IPS-20b (cell line): ENCODE results near the gene UCP2.

Experiments used
- H3K27ac ChIP-seq: one replicate; pipeline ENCODE4 v1.5.1; 2013; ENCODE audit warnings: low read length
- H3K27me3 ChIP-seq: 2 replicates; pipeline ENCODE4 v1.6.1; 2013; ENCODE audit warnings: mild to moderate bottlenecking, low read length, inconsistent platforms; ENCODE audit not compliant: insufficient read depth
- H3K36me3 ChIP-seq: 2 replicates; pipeline ENCODE4 v1.6.1; 2013; ENCODE audit warnings: low read depth, mild to moderate bottlenecking, inconsistent platforms, low read length, moderate library complexity; ENCODE audit not compliant: insufficient read depth
- H3K4me1 ChIP-seq: 2 replicates; pipeline ENCODE4 v1.6.1; 2013; ENCODE audit warnings: mild to moderate bottlenecking, control low read depth, inconsistent platforms, low read length, moderate library complexity; ENCODE audit not compliant: insufficient read depth
- H3K4me3 ChIP-seq: 2 replicates; pipeline ENCODE4 v1.5.1; 2013; ENCODE audit warnings: mild to moderate bottlenecking, low read length, inconsistent platforms
- H3K9ac ChIP-seq: 2 replicates; pipeline ENCODE4 v1.6.1; 2013; ENCODE audit warnings: low read depth, mild to moderate bottlenecking, inconsistent platforms, low read length, moderate library complexity
- H3K9me3 ChIP-seq: 2 replicates; pipeline ENCODE4 v1.6.1; 2013; ENCODE audit warnings: mild to moderate bottlenecking, low read depth, low read length, inconsistent platforms; ENCODE audit not compliant: insufficient read depth

Gene UCP2

DNA sequence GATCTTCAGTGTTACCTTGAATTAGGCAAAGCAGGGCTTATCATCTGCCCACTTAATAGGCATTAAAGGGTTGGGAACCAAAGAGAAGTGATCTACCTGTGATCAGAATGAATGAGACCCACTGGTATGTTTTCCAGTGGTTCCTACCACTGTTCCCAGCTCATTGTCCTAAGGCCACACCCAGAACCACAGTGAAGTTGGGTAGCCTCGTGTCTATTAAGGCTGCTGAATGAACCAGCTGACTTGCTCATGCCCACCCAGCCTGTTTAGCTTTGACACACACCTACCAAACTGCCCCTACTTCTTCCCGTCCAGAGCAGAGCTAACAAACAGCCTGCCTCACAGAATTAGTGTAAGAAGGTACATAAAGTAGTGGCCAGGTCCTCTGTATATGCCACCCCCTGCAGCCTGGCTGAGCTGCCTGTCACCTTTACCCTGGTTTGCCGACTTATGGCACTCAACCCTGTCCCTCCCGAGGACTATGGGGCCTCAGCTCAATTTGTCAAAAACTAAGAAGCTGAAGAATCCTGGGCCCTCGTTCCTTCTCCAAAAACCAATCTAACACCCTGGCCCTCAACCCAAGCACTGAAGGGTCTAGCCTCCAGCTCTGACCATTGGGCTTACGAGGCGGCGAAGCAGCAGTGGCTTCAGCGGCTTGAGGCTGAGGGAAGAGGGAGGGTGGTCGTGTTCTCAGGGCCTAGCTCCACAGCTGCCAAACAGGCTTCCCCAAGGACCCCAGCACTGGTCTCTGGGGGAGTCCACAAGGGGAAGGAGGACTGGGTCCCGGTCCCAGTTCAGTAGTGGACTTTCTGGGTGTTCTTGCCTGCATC, 9.8 kb downstream of the UCP2 start:
- Histone ChIP-seq H3K27me3 (peaks cover 9% of the 10 kb centered on the region; the same call in 1 of the 2 replicates), H3K4me3 (no peak overlapping the region), H3K36me3 (peaks cover 43% of the 10 kb centered on the region), H3K4me1 (no peaks in the 10 kb centered on the region), H3K27ac (no peak overlapping the region), H3K9ac (no peak overlapping the region), H3K9me3 (no peaks in the 10 kb centered on the region)

DNA sequence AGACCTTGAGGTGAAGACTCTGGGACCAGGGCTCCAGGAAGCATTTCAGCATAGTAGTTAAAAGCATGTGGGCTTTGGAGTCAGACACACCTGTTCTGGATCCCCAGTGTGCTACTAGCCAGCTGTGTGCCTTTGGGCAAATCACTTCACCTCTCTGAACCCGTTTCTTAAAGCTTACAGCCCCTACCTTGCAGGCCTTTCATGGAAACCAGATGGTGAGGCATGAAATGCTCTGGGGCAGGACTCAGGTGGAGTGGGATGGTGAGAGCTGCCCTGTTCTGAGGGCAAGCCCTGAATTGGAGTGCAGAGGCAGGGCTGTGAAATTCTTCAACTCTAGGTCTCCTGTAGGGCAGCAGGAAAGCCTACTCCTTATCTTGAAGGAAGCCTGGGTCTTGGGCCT, 10.5 kb downstream of the UCP2 start:
- Histone ChIP-seq H3K27me3 (peaks cover 9% of the 10 kb centered on the region; the same call in 1 of the 2 replicates), H3K4me3 (no peak overlapping the region), H3K9ac (no peak overlapping the region), H3K9me3 (no peaks in the 10 kb centered on the region), H3K4me1 (no peaks in the 10 kb centered on the region), H3K36me3 (peaks cover 37% of the 10 kb centered on the region), H3K27ac (no peak overlapping the region)

DNA sequence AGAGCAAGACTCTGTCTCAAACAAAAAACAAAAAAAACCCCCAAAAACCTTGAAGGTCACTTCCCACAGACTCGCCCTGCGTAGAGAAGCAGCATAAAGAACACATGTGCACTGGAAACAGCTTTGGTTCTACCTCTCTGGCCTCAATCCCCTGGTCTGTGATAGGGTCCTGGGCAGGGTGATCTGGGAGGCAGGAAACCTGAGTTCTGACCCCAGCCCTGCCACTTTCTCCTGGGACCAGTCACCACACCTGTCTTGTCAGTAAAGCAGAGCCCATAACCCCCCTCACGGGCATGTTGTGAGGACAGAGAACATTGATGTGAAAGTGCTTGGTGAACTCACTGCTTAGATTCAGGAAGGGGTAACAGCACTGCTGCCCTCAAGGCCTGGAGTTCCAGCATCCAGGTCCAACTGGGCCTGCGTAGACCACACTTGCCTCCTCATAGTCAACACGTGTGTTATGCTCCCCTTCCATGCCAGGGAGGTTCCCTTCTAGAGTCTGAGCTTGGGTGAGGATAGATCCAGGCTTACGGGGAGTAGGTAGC, 11.4 kb downstream of the UCP2 start:
- H3K27ac ChIP-seq: no peak overlapping the region
- peaks cover 27% of the 10 kb centered on the region for H3K36me3 ChIP-seq
- H3K4me3 ChIP-seq: no peak overlapping the region
- H3K9me3 ChIP-seq: no peaks in the 10 kb centered on the region
- no peak overlapping the region for H3K9ac ChIP-seq
- H3K4me1 ChIP-seq: no peaks in the 10 kb centered on the region
- peaks cover 9% of the 10 kb centered on the region; the same call in 1 of the 2 replicates for H3K27me3 ChIP-seq

DNA sequence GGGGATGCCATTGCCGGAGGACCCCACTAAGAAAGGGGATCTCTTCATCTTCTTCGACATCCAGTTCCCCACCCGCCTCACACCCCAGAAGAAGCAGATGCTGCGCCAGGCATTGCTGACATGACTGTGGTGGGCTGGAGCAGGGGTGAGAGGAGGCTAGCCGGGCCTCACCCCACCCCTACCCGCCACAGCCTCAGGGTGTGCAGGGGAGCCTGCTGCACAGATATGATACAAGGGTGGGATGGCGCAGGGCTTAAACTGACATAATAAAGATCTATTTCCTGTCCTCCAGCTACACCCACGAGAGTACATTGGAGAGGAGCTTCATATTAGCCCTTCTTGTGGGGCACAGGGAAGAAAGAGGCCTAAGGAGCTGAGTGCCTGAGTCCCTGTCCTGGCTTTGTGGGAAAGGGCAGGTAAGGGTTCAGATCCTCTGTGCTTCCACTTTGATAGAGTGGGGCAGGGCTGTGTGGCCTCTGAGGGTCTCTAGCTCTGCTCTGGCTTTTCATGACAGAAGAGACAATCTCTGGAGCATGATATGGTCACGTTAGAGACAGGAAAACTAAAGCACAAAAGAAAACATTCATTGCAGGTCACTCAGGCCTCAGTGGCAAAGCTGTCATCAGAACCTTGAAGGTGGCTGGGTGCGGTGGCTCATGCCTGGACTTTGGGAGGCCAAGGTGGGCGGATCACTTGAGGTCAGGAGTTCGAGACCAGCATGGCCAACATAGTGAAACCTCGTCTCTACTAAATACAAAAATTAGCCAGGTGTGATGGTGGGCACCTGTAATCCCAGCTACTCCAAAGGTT, 12.4 kb downstream of the UCP2 start:
- H3K27ac ChIP-seq: no peak overlapping the region
- H3K9ac ChIP-seq: no peak overlapping the region
- peaks cover 9% of the 10 kb centered on the region; the same call in 1 of the 2 replicates for H3K27me3 ChIP-seq
- H3K4me1 ChIP-seq: no peaks in the 10 kb centered on the region
- no peak overlapping the region for H3K4me3 ChIP-seq
- H3K36me3 ChIP-seq: peaks cover 17% of the 10 kb centered on the region
- H3K9me3 ChIP-seq: no peaks in the 10 kb centered on the region

DNA sequence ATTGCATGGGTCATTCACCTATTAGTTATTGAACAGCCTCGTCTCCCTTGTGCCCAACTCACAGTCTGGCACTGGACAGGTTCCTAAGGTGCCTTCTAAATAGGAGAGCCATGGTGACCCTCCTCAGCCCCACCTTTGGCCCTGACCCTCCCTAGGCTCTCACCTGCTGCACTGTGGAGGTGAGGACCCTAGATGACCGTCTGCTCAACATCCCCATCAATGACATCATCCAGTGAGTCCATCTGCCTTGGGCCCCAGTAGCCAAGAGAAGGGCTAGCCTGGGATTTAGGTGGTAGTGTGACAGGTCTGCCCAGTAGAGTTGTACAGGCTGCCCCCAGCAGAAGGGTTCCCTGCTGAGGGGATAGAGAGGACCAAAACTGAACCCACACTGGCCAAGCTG, 13.6 kb downstream of the UCP2 start:
- Histone ChIP-seq H3K4me1 (no peaks in the 10 kb centered on the region), H3K27ac (no peak overlapping the region), H3K9ac (no peak overlapping the region), H3K27me3 (peaks cover 9% of the 10 kb centered on the region; the same call in 1 of the 2 replicates), H3K4me3 (no peak overlapping the region), H3K9me3 (no peaks in the 10 kb centered on the region), H3K36me3 (peaks cover 6% of the 10 kb centered on the region)

DNA sequence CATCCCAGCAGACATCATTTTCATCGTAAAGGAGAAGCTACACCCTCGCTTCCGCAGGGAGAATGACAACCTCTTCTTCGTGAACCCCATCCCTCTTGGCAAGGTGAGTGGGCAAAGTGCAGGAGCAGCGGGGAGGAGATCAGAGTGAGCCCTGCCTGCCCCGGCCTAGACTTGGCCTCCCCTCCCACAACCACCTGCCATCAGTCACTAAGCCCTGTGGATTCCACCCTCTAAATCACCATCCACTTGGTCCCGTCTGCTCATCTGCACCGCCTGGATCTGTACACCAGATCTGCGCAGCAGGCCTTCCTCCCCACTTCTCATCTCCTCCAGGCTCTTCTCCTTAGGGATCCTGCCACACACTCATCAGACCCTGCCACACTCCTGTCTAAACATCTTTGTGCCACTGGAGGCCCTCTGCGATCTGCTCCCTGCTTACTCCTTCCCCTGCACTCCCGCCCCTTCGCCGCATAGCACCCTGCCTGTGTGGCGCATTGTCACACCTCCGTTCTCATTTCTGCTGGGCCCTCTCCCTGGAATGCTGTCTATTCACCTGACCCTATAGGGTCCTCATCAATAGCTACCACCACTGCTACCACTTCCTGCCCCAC, 14.2 kb downstream of the UCP2 start:
- peaks cover 9% of the 10 kb centered on the region; the same call in 1 of the 2 replicates for H3K27me3 ChIP-seq
- H3K27ac ChIP-seq: no peak overlapping the region
- no peaks in the 10 kb centered on the region; the same call in 1 of the 2 replicates for H3K36me3 ChIP-seq
- H3K9ac ChIP-seq: no peak overlapping the region
- H3K4me1 ChIP-seq: no peaks in the 10 kb centered on the region
- no peak overlapping the region for H3K4me3 ChIP-seq
- no peaks in the 10 kb centered on the region for H3K9me3 ChIP-seq

DNA sequence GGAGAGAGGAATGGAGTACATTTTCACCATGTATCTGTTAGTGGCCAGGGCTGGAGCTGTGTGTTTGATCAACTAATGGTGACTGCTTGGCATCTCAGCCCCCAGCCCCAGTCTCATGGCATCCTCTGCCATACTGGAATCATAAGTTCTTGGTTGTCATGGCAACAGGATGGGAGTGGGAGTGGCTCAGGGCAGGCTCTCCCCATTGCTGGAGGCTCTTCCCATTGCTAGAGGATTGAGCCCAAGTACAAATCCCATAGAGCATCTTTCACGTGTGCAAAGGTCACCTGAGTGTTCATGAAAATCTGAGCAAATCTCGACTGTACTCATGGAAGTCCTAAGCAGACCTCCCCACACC, 16.9 kb downstream of the UCP2 start:
- Histone ChIP-seq H3K4me1 (no peaks in the 10 kb centered on the region), H3K27me3 (peaks cover 9% of the 10 kb centered on the region; the same call in 1 of the 2 replicates), H3K36me3 (no peaks in the 10 kb centered on the region), H3K9ac (no peak overlapping the region), H3K9me3 (no peaks in the 10 kb centered on the region), H3K4me3 (no peak overlapping the region), H3K27ac (no peak overlapping the region)

DNA sequence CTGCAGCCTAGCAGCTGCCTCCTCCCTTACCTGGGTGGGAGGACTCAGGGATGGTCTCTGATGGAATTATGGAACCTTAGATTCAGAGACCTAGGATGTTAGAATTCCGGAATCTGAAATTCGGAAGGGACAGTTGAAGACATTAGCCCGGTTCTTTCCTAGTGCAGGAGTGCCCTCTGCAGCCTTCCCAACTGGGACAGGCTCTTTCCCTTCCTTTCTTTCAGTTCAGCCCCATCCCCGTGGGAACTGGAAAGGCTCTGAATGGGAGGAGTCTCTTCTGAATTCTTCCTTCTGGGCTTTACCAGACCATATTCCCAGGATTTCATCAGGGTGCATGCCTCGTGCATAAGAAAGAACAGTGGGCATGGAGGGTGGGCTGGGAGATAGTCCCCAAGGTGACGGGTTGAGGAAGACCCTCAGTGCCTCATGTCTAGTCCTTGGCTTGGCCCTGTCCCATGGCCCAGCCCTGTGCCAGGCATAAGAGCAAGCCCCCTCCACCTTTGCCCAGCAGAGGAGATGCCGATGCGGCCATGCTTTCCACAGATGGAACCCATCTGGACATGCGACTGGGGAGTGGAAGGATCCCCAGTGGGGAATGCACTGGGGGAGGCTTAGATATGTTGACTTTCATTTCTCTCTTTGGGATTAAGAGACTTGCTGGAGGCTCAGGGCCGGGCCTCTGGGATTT, 17.4 kb downstream of the UCP2 start:
- no peaks in the 10 kb centered on the region for H3K36me3 ChIP-seq
- H3K27me3 ChIP-seq: peaks cover 9% of the 10 kb centered on the region; the same call in 1 of the 2 replicates
- H3K4me3 ChIP-seq: no peak overlapping the region; the same call in 1 of the 2 replicates
- no peak overlapping the region for H3K9ac ChIP-seq
- H3K27ac ChIP-seq: no peak overlapping the region
- no peaks in the 10 kb centered on the region for H3K4me1 ChIP-seq
- H3K9me3 ChIP-seq: no peaks in the 10 kb centered on the region

DNA sequence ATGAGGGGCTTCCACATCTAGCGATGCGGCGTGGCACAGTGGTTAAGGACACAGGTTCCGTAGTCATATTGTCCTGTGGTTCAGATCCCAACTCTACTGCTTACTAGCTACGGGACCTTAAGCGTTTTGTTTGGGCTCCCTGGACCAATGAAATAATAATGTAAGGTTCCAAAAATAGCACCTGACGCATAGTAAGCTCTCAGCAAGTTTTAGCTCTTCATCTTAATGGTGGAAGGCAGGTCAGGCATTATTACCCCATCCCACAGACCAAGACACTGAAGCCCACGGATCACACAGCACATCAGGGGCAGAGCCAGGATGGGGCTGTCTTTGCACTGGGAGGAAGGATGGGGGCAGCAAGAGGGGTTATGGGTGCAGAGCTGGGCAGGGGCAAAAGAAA, 18.8 kb downstream of the UCP2 start:
- no peak overlapping the region for H3K27ac ChIP-seq
- H3K36me3 ChIP-seq: no peaks in the 10 kb centered on the region
- no peaks in the 10 kb centered on the region for H3K27me3 ChIP-seq
- no peak overlapping the region for H3K9ac ChIP-seq
- no peaks in the 10 kb centered on the region for H3K9me3 ChIP-seq
- H3K4me1 ChIP-seq: no peaks in the 10 kb centered on the region
- no peak overlapping the region for H3K4me3 ChIP-seq

DNA sequence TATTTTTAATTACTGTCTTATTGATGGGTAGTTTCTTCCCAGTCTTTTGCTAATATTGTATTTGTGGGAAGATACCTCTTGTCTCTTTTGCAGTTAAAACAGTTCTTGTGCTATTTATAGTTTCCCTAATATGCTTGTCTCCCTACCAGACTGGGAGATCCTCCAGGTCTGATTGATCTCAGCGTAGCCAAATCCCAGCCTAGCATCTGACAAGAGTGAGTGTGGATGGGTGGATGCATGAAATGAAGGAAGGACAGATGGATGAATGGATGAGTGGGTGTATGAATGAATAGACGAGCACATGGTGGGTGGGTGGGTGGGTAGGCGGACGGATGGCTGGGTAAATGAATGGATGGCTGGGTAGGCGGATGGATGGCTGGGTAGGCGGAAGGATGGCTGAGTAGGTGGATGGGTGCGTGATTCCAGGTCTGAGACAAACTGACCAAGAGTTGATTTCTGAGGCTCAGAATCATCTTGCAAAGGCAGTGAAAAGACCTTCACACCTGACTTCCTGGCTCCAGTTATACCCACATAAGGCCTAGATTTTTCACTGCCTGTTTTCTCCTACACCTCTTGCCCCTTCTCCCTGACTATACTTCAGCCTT, 20.4 kb downstream of the UCP2 start:
- Histone ChIP-seq H3K36me3 (no peaks in the 10 kb centered on the region), H3K27me3 (no peaks in the 10 kb centered on the region), H3K9me3 (no peaks in the 10 kb centered on the region), H3K4me1 (no peaks in the 10 kb centered on the region), H3K9ac (no peak overlapping the region), H3K4me3 (no peak overlapping the region), H3K27ac (no peak overlapping the region)

DNA sequence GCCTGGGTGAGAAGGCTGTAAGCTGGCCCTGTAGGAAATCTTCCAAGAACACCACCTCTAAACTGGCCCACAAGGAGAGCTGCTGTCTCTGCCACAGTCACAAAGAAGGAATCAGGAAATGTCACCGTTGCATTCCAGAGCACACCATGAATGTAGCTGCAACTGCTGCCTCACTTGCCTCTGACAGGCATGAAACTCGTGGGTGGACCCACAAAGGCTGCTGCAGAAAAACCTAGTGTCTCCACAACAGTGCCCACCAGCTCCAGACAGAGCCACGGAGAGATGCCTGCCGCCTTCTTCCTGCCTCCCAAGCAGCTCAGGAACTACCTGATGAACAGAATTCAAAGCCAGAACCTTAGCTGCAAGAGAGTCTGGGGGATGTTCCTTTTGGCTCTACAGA, 21.3 kb downstream of the UCP2 start:
- Histone ChIP-seq H3K9me3 (no peaks in the 10 kb centered on the region), H3K36me3 (no peaks in the 10 kb centered on the region), H3K27ac (no peak overlapping the region), H3K4me1 (no peaks in the 10 kb centered on the region), H3K4me3 (no peak overlapping the region), H3K9ac (no peak overlapping the region), H3K27me3 (no peaks in the 10 kb centered on the region)
